RWPE1 (cell line): ENCODE results near the gene IRX3.

Experiments
- CTCF ChIA-PET: fragments of 350-600 bp; sonication (Branson Sonifier 250); formaldehyde crosslinking; extraction: SDS; loops from one replicate; lab custom pipeline; 2021; lab: Yijun Ruan, JAX
- POLR2A ChIA-PET: fragments of 400-600 bp; formaldehyde crosslinking; extraction: SDS; loops from one replicate; lab custom pipeline; 2020; ENCODE audit warnings: antibody characterized with exemption; ENCODE audit not compliant: low non-redundant PET; lab: Yijun Ruan, JAX
- DNase-seq: peaks from one replicate; pipeline ENCODE4 v3.0.0; 2012; ENCODE audit warnings: low spot score
- H3K27ac ChIP-seq: fragments of 450-650 bp; 2 replicates; pipeline ENCODE4 v1.5.1; 2017
- TF ChIP-seq, protein P1 (sequence below): fragments of 450-650 bp; conservative IDR thresholded peaks from 2 replicates; pipeline ENCODE4 v1.5.1; 2017; ENCODE audit warnings: low read depth, mild to moderate bottlenecking

The IRX3 gene

DNA sequence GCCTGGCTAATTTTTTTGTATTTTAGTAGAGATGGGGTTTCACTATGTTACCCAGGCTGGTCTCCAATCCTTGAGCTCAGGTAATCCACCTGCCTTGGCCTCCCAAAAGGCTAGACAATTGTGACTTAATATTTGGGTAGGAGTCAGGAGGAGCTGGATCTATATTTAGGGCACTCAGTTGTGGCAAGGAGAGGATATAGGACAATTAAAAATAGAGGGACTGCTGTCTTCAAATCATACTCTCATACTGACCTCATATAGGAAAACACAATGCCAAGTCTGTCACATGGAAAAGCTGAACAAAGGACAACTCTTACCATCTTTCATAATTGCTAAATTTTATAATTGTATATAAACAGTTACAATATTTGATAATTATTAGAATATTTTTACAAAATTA lies 17.1 kb downstream of the IRX3 start:
- no peak for DNase-seq
- no peak overlapping the region for H3K27ac ChIP-seq

DNA sequence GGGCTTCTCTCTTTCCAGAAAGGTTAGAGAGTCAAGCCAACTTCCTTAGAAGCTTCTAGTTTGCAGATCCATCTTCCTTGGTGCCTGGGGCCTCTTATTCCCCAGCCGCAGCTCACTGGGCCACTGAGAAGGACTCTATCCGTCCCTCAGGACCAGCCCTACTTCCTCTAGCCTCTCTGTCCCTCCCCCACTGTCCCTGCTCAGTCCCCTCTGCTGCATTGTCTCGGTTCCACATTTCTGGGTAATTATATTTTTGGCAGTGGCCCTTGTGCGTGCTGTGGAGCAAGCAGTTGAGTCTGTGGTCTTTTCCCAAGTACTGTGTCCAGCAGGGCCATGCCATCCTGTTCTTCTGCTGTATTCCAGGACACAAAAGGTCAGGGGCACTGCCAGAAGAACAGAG lies 17.8 kb downstream of the IRX3 start:
- no peak overlapping the region for H3K27ac ChIP-seq
- ChIA-PET POLR2A (no interaction called here), CTCF (no interaction called here)
- TF ChIP-seq, protein P1, sequence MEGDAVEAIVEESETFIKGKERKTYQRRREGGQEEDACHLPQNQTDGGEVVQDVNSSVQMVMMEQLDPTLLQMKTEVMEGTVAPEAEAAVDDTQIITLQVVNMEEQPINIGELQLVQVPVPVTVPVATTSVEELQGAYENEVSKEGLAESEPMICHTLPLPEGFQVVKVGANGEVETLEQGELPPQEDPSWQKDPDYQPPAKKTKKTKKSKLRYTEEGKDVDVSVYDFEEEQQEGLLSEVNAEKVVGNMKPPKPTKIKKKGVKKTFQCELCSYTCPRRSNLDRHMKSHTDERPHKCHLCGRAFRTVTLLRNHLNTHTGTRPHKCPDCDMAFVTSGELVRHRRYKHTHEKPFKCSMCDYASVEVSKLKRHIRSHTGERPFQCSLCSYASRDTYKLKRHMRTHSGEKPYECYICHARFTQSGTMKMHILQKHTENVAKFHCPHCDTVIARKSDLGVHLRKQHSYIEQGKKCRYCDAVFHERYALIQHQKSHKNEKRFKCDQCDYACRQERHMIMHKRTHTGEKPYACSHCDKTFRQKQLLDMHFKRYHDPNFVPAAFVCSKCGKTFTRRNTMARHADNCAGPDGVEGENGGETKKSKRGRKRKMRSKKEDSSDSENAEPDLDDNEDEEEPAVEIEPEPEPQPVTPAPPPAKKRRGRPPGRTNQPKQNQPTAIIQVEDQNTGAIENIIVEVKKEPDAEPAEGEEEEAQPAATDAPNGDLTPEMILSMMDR, result no peak
- no peak for DNase-seq

More for the DNA sequence above, 17.1 kb downstream of the IRX3 start:
- TF ChIP-seq, protein P1, result no peak
- ChIA-PET CTCF (no interaction called here), POLR2A (no interaction called here)

DNA sequence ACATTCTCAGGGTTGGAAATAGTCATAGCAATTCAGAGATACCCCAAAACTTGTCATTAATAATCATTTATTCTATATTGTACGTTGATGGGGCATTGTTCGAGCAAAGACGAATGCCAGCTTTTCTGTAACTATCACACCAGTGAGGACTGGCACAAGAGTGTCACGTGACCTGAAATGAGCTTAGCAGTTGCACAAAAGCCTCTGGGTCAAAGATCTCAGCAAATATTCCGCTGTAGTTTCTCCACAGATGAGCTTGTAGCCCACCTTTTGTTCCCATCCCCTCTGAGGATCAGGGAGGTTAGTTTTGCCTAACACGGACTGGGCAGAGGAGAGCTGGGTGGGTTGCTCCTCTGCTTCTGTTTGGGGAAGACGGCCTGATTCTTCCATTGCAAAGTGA lies 18.2 kb downstream of the IRX3 start:
- CTCF ChIA-PET, result no interaction called here
- POLR2A ChIA-PET, result no interaction called here
- TF ChIP-seq, protein P1, result no peak
- DNase-seq, result no peak
- H3K27ac ChIP-seq, result no peak overlapping the region

DNA sequence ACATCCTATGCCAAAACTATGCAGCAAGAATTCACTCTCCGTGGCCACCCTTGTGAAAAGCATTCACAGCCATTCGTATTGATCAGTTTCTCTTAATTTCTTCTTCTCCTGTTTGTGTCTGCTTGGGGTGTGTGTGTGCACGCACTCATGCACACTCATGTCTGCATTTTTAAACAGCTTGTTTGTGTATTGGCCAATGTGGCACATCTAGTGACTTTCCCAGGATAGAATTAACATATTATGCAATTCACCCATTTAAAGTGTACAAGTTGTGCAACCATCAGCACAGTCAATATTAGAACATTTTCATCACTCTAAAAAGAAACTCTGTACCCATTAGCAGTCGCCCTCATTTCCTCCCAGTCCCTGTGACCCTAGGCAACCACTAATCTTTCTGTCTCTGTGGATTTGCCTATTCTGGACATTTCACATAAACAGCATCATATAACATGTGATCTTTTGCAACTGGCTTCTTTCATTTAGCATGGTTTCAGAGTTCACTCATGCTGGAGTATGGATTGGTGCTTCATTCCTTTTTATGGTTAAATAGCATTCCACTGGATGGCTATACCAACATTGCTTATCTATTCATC lies 20.1 kb downstream of the IRX3 start:
- TF ChIP-seq, protein P1, result no peak
- H3K27ac ChIP-seq, result no peak overlapping the region
- ChIA-PET CTCF (no interaction called here), POLR2A (no interaction called here)
- DNase-seq, result no peak

DNA sequence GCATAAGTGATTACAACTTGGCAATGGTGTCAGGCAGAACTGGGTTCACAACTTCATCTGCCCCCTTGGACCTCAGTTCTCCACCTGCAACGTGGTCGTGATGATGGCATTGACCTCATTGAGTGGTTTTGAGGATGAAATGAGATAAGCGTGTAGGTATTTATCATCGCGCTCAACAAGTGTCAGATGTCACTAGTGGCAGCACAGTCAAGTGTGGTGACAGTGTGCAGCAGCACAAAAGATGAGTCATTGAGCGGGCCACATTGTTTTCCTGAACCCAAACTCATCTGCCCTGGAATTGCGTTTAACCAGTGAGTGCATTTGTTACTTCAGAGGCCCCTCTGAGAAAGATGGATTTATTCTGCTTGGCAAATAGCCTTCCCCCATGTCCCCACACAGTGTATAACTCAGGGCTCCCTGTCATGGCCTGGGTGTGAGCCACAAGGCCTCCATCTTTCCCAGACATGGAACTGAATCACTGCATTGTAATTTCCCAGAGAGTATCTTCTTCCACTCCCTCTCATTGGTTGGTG lies 20.9 kb downstream of the IRX3 start:
- ChIA-PET POLR2A (no interaction called here), CTCF (no interaction called here)
- DNase-seq, result no peak
- H3K27ac ChIP-seq, result no peak overlapping the region
- TF ChIP-seq, protein P1, result no peak

DNA sequence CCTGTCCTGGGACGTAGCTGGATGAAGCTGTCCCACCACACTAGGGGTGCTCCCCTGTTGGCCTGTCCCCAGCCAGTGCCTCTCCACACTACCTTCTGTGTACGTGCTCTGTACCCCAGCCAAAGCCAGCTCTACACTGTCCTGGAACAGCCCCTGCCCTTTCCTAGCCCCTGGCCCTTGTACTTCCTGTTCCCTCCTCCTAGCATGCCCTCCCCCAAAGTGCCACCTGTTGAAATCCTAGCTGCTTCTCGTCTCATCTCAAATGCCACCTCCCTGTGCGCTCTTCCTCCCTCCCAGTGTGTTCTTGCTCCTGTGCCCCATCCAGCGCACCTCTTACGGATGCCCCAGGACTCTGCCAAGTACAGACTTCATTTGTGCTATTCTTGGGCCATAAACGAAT lies 33.5 kb downstream of the IRX3 start:
- no peak for DNase-seq
- TF ChIP-seq, protein P1, result no peak
- CTCF ChIA-PET, result interaction anchor here (0.6 to 0.8 kb wide), 2 partner anchors 48 to 471 kb away, joined by 3 read pairs; no protein-coding TSS in a partner anchor
- POLR2A ChIA-PET, result no interaction called here
- H3K27ac ChIP-seq, result no peak overlapping the region
